ENCODE measurements around the gene PKD1L1. TPM values are rescaled to one million over a fixed set of nuclear protein-coding genes. Genes with fewer than 3 reads are reported as not detected.
"Not testable (repeated sequence)": the region's sequence is repeated elsewhere in the genome, so short reads cannot be mapped to it uniquely, and the experiment has no call there.

The PKD1L1 gene
- total RNA-seq, 2 donors from 2014 or later, result 0.56 to 0.82 TPM

DNA sequence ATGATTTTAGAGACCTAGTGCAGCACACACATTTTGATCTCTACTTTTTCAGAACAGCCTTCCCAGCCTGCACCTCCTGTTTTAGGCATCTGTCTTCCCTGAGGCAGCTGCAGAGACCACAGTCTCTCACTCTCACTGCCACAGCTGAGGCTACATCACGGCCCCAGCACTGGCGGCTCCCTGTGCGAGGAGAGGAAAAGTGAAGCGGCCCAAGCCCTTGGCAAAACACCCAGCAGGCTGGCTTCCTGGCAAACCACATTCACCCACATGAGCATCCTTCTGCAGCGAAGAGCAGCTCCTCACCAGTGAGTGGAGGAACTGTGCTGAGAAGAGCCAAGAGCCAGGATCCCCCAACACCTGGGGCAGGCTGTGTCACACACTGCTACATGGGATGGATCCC is 17.2 kb upstream of the PKD1L1 start:
- intact Hi-C loops (cut with DNase I, micrococcal nuclease), result no loop called here
- DNase-seq (no peak), ATAC-seq (no peak)

DNA sequence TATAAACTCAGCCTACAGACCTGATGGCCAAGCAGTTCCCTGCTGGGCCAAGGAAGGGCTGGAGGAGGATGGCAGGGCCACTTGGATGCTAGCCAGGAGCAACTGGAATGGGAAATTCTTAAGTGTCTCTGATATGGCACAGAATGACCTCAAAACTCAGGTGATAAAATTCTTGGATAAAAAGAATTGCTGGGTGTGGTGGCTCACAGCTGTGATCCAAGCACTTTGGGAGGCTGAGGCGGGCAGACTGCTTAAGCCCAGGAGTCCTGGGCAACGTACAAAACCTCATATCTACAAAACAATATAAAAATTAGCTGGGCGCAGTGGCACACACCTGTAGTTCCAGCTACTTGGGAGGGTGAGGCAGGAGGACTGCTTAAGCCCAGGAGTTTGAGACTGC is 14.0 kb upstream of the PKD1L1 start:
- ATAC-seq, result peak; percentile 93
- peak; percentile 50 to 65 for DNase-seq

DNA sequence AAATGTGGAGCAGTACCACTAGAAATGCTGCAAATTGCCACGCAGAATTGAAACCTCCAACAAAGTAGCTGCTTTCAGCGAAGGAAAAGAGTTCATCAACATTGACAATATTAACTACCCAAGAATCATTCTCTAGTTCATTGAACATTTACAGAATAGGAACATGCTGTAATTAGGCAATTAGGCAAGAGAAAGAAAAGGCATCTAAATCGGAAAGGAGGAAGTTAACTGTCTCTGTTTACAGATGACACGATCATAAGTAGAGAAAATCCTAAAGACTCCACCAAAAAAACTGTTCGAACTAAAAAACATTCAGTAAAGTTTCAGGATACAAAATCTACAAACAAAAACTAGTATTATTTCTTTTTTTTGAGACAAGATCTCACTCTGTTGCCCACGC is 8.9 kb upstream of the PKD1L1 start:
- intact Hi-C loops (cut with DNase I, micrococcal nuclease), result no loop called here
- DNase-seq (no peak), ATAC-seq (no peak)

More for the DNA sequence above, 14.0 kb upstream of the PKD1L1 start:
- intact Hi-C loops (cut with DNase I, micrococcal nuclease), result no loop called here

DNA sequence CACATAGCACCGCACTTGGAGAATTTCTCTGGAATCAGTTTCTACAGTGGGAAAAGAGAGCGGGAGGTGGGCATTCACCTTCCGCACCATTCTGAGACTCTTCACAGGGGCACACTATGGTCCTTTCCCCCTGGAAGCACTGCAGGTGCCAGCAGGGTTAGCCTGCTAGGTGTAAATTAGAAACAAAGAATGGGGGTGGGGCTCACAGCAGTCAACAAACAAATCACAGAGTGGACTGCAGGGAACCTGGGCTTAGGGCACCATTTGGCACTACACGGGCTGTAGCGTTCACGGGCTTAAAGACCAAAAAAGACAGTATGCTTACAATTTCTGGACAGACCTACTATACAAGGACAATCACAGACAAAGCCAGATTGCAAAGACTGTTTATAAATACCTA is 8.0 kb upstream of the PKD1L1 start:
- no peak for ATAC-seq
- DNase-seq, result no peak
- intact Hi-C loops (cut with DNase I, micrococcal nuclease), result no loop called here

DNA sequence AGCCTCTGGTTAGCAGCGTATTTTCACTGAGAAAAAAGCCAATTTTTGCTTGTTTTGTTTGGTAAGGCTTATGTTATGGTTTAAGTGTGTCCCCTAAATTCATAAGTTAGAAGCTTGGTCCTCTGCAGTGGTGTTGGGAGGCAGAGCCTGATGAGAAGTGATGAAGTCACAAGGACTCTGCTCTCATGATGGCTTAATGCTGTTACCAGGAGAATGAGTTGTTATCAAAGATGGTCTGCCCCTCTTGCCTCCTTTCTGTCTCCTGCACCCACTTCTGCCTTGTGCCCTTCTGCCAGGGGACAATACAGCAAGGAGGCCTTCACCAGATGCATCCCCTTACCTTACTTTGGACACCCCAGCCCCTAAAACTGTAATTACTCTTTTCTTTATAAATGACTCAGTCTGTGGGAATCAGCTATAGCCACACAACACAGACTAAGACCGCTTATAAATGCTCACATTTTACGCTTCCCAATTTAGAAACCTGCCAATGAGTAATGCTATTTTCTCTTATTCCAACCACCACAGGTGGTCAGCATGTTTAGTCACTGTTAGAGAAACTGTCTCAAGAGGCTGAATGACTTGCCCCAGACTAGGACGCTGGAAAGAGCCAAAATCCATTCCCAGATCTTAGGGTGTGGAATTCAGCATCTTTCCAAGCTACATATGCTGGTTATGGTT is 6.1 kb upstream of the PKD1L1 start:
- intact Hi-C loops (cut with DNase I, micrococcal nuclease), result no loop called here
- ATAC-seq (no peak), DNase-seq (no peak)

DNA sequence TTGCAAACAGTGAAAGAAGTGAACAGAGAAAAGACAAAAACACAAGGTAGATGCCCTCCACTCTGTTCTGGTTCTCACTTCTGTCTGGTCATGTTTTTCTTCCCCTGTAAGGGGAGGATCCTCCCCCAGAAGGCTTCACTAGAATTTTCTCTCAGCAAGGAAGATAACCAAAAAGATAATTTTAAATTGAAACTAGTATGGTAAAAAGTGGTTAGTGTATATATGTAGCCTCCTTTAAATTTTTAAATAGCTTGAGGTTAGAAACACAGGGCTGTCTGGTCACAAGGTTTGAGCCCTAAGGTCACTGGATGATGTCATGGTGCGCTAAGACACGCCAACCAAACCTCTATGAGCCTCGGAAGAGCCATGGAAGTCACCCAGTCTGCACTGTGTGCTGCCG is 5.6 kb upstream of the PKD1L1 start:
- DNase-seq (no peak), ATAC-seq (no peak)
- intact Hi-C loops (cut with DNase I, micrococcal nuclease), result no loop called here

DNA sequence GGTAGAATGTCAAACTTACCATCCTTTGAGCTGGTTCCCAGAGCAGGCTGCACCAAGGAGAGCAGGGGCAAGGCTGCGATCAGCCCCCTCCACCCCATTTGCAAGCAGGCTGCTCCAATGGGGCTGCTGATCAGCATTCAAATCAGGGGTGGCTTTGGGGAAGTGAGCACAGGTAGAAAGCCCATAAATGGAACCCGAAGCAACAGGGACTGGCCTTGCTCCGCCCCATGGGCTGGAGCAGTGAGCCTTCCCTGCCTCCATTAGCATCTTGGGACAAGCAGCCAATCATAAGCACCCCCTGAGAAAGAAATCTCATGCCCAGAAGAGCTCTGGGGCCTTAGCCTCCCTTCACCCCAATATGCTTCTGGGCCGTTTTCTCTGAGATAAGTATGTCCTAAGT is 4.0 kb upstream of the PKD1L1 start:
- intact Hi-C loops (cut with DNase I, micrococcal nuclease), result no loop called here
- no peak for DNase-seq
- ATAC-seq, result no peak

DNA sequence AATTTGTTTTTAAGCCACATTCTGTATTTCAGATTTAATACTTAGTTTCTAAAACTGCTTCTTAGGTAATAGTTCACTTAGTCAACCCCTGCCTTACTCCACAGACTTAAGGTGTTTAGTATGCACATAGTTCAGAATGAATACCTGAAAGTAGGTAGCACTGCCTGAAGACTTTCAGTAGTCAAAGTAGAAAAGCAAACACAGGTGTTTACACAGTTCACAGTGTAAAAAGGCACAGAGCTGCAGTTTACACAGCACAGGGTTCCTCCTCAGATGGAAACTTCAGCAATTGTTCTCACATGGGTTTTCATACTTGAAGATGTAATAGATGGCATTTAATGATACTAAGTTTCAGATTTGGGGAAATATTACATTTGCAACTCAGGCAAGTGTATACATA is 3.1 kb upstream of the PKD1L1 start:
- DNase-seq, result no peak
- intact Hi-C loops (cut with DNase I, micrococcal nuclease), result no loop called here
- ATAC-seq, result peak; percentile 90

DNA sequence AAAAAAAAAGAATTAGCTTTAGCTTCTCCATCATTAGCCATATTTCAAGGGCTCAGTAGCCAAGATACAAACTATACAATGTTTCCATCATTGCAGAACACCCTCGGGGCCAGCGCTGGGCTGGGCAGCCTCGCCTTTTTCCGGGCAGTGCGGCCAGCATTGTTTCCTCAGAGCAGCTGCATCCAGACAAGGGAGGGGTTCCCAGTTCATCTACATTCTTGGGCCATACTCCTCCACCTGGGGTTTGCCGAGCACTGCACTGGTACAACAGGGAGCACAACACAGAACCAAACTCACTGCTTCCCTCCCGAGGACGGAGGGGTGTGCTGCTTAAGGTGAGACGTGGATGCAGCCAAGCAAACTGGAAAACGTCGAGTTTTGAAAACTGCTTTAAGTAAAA is 2.4 kb upstream of the PKD1L1 start:
- intact Hi-C loops (cut with DNase I, micrococcal nuclease), result no loop called here
- ATAC-seq (peak; percentile 88), DNase-seq (peak; percentile 66 to 73)

DNA sequence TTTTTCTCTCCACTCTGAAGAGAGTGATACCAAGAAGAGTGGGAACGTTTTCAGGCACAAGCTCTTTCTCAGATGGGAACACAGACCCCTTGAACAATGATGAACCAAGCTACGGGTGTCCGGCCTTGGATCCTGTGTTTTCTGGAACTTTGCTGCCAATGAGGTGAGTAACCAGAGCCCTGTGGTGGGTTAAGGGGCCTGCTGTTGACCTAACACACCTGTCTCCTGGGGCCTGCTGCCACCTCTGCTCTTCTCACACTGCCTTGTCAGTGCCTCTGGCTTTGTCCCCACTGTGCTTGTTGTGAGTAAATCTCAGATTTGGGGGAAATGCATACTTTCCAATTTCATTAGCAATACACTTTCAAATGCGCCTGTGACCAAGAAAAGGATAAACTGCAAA is 1.4 kb upstream of the PKD1L1 start:
- DNase-seq (no peak), ATAC-seq (no peak)
- intact Hi-C loops (cut with DNase I, micrococcal nuclease), result no loop called here

DNA sequence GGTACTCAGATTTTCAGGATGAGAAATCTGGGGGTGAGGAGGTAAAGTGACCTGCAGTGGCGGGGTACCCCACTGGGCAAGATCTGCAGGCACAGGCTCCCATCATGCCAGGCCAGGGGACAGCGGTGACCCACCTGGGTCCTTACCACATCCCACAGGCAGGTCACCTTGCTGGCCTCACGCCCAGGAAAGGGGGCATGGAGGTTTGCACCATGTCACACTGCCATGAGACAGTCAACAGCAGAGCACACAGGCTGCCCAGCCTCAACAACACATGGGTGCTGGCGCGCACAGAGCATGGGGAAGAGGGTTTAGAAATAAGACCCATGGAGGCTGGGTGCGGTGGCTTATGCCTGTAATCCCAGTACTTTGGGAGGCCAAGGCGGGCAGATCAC is 914 bp downstream of the PKD1L1 start:
- ATAC-seq (no peak), DNase-seq (no peak)
- intact Hi-C loops (cut with DNase I, micrococcal nuclease), result no loop called here

DNA sequence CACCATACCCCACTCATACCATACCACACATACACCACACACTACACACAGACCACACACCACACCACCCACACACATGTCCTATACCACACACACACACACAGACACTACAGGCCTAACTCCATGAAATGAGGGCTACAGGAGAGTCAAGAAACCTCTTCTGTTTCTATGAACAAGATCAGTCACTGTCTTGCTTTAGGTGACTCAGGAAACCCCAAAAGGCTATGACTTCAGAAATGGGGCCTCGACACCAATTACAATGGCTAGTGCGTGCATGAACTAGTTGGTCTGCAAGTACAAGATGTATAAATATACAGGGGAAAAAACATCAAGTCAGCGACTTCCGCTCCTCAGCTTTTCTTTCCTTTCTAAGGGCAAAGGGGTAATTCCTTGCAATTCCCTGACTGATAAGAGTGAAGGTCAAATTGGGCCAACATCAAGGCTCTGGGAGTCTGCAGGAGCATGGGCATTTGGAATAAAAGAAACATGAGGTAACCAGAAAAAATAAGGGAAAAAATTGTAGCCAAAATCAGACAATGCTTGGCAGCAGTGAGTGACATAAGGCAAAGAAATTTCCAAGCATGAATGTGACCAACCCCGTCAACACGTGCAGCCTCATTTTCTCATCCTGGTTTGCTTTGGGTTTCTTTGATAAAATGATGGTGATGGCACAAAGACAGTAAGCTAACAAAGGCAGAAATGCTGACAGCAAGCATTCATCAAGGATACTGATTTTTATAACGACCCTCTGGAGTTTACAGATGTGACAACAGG is 1.5 kb downstream of the PKD1L1 start:
- intact Hi-C loops (cut with DNase I, micrococcal nuclease), result no loop called here
- no peak for DNase-seq
- ATAC-seq, result no peak

DNA sequence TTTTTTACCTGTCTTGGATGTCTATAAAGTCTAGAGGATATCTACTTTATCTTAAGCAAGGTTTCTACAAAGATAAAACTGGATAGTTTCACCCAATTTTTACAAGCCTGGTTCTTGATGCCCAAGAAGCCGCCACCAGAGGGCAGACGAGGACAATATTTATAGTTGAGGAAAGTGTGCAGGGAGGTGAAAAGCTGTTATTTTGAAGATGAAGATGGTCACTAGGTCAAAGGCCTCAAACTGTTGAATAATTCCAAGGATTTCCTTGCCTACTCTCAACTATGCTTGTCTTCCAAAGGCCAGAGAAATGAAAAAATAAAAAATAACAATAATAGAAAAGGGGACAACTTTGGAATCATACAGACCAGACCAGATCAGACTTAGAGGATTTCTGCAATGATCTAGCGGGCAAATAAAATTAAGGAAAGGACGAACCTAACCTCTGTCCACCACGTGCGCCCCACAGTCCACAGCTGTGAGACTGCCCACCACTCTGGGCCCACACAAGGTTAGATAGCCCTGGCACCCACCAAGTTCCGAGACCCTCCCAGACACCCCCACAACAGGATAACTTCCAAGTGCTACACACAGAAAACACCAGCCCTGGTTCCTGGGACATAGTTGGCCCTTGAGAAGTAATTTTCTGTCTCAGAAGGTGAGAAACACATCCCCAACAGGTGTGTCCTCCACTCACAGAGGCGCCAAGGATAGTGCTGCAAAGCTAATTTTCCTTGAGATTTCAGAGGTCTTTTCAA is 2.8 kb downstream of the PKD1L1 start:
- intact Hi-C loops (cut with DNase I, micrococcal nuclease), result loop anchor here in 1 of 2 donors (2.0 kb wide), 1 partner anchor 165 kb away; no protein-coding TSS in a partner anchor
- no peak for ATAC-seq

DNA sequence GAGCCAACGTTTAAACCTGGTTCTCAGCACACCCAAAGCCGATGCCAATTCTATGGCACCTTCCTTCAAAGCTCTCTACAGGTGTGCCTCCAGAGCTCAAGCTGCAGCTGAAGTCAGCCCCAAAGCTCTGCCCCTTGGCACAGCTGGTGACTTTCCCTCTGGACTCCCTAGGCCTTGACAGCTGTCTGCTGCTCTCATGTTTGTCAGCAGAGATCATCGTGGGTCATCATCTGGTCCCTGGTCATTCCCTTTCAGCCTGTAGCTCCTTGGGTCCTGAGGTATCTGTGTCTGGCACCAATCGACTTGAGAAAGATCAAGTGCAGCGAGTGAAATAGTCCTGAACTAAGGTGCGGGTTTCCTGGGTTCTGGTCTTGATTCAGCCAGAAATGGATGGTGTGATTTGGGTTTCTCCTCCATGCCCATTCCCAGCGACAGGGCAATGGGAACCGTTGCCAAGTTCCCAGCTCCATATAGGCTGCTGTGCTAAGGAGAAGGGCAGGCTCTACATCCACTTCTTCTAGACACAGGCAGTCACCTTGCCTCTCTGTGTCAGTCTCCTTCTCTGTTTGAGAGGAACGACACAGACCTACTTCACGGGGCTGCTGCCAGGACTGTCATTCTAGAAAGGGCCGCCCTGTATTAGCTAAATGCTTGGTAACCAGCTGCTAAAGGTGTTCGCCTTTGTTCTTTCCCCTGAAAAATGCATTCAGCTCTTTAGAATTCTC is 3.6 kb downstream of the PKD1L1 start:
- ATAC-seq (no peak), DNase-seq (no peak)
- intact Hi-C loops (cut with DNase I, micrococcal nuclease), result loop anchor here in 1 of 2 donors (2.0 kb wide), 1 partner anchor 166 kb away; no protein-coding TSS in a partner anchor

More for the DNA sequence above, 2.8 kb downstream of the PKD1L1 start:
- DNase-seq, result peak; percentile 58 to 96

DNA sequence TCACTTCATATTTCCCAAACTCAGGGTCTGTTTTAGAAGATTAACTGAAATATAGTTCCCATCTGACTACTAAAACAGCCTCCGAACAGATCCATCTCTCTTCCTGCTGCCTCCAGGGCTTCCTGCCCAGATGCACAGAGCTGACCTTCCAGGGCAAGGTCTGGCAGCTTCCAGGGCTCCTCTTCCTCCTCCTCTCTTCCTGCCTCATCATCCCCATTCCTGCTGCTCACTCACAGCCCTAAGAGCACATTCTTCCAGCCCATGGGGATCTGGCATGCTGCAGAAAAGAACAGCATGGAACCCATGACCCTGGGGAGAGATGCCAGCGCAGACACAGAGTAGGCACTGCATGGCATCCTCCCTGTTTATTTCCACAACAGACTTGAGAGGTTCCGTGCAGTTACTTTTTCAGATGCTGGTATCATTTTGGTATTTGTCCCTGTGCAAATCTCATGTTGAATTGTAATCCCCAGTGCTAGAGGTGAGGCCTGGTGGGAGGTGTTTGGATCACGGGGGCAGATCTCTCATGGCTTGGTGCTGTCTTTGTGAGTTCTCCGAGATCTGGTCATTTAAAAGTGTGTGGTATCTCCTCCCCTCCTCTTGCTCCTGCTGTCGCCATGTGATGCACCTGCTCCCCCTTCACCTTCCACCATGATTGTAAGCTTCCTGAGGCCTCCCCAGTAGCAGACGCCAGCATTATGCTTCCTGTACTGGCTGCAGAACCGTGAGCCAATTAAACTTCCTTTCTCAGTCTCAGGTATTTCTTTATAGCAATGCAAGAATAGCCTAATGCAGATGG is 4.4 kb downstream of the PKD1L1 start:
- intact Hi-C loops (cut with DNase I, micrococcal nuclease), result loop anchor here in 1 of 2 donors (2.0 kb wide), 1 partner anchor 167 kb away; no protein-coding TSS in a partner anchor
- DNase-seq, result no peak
- no peak for ATAC-seq

DNA sequence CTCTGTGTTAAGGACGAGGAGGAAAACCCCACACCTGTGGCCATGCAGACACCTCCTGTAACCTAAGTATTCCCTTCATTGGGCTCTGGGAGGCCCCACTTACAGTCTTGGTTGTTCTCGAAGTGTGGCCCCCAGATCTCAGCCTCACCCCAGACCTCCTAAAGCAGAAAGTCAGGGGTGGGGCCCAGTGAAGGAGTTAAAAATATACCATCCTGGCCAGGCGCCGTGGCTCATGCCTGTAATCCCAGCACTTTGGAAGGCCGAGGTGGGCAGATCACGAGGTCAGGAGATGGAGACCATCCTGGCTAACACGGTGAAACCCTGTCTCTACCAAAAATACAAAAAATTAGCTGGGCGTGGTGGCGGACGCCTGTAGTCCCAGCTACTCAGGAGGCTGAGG is 5.6 kb downstream of the PKD1L1 start:
- DNase-seq; intact Hi-C loops (cut with DNase I, micrococcal nuclease); ATAC-seq: not testable (repeated sequence)

DNA sequence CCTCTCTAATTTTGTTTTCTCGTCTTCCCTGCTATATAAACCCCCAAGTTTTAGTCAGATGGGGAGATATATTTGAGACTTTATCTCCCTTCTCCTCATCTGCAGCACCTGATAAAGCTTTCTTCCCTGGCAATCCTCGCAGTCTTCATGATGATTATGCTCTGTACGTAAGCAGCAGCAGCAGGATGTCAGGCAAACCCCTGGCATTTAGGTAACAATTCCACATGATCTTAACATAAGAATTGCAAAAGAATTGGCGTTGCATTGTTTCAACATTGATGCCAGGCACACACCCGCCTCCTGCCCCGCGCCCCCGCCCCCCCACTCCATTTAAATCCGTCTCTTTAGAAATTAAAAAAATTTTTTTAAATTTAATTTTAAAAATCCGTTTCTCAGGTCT is 6.1 kb downstream of the PKD1L1 start:
- intact Hi-C loops (cut with DNase I, micrococcal nuclease), result no loop called here
- DNase-seq, result no peak
- ATAC-seq, result no peak

DNA sequence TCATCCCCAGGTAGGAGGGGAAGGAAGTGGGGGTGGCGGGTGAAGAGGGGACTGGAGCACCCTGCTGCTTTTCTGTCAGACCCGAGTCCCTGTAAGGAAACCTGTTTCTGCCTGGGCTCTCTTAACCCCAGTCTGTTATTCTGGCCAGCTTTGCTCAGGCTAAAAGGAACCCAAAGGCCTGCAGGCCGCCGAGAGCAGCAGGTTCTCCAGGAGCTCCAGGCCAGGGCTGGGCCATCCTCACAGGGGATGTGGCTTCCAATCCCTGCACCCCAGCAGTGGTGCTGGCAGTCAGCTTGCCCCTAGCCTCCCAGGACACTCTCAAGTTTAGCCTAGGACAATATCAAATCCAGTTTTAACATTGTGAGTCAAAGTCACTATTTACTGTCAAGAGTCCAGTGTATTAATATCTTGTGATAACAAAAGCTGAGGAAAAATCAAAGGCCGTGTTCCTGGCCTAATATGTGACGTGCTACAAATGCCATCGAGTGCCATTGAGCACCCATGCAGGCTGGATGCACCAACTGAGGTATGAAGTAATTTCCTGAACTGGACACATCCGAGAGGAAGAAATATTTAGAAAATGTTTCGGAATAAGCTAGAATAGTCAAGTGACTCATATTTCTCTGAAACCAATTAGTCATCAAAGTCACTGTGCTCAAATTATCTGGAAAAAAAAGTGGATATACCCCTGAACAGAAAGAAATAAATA is 7.0 kb downstream of the PKD1L1 start:
- DNase-seq (no peak), ATAC-seq (no peak)
- intact Hi-C loops (cut with DNase I, micrococcal nuclease), result no loop called here
